ENCODE results near the gene SYTL2. TPM values are rescaled to one million over a fixed set of nuclear protein-coding genes. Genes with fewer than 3 reads are reported as not detected.

SYTL2 gene
- total RNA-seq, 1 experiment from 2014 or later: 16.6 TPM

DNA sequence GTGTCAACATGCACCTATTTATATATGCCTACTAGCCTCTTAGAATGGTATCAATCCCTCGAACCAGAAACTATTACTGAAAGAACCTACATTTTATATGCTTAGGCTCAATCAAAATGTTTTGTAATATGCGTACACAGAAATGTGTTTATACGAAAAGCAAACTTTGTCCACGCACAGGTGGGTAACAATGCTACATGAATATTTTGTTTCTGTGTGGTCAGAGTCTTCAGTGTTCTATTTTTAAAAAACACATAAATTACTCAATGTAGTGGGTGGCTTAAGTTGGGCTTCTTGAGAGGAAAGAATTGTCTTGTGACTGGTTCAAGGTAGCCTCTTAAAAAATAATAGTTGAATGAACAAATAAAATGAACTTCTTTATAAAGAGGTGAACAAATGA, 46.1 kb downstream of the SYTL2 start:
- DNase-seq (ENCODE audit: low spot score): no peak

DNA sequence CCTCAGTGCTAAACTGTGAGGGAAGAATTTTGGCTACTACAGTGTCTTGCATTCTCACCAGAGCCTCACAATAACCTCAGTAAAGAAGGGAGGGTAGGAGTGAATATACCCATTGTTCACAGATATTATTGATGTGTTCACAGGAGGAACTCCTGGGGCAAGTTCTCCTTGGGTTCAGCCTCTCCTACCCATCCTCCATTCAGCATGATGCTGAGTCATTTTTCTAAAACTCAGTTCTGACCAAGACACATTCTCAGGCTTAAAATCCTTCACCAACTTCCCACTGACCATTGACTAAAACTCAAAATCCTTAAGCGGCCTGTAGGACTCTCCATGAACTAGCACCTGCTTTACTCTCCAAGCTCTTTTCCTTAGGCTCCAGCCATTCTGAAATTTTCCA, 48.7 kb downstream of the SYTL2 start:
- DNase-seq (ENCODE audit: low spot score): no peak

DNA sequence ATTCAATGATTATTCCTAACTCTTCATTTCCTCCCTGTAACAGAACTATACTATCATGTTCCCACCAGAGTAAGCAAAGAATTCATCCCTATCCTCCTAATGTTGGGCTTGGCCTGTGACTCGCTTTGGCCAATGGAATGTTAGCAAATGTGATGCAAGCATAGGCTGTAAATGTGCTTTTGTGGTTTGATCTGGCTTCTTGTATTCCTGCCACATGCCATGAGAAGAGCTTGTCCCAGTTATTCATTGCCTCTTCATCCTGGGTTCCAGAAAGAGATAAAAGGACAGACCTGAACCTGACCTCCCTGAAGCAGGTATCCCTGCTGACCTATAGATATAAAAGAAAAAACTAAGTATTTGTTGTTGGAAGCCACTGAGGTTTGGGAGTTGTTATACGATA, 51.0 kb downstream of the SYTL2 start:
- DNase-seq (ENCODE audit: low spot score): peak; percentile 51

DNA sequence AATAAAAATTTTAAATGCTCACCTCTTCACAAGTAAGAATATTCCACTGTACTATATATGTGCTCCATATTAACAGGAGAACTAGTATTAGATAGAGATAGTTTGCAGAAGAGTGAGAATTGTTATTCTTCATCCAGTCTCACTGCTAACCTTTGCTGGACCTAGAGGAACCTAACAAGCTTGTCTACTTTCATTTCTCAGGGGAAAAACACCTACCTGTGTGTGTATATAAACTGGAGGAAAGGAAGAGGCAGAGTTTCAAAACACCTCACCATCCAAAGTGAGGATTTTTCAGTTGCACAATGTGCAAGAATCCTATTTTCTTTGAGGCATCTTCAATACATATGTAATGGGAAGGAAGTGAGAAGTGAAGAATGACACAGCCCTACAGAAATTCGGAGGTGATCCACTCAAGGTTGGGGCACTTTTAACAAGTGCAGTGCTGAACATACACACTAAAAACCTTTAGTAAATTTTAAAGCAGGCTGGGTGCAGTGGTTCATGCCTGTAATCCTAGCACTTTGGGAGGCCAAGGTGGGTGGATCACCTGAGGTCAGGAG, 52.4 kb downstream of the SYTL2 start:
- no peak for DNase-seq (ENCODE audit: low spot score)

DNA sequence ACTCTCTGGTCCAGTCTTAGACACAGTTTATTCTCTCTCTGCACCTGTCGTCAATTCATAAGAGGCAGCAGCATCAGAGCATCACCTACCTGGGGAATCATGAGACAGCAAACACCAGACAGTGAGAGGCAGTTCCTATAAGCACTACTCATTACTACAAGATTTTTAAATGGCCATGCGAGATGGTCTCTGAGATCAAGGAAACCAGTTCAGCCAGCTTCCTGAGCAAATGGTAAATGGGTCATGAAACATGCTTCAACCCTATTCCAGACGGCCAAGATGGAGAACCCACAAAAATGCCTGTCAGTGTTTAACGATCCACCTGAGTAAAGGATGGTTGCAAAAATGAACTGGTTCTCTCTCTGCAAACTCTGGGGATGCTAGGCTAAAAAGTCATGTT, 52.9 kb downstream of the SYTL2 start:
- peak; percentile 71 for DNase-seq (ENCODE audit: low spot score)

DNA sequence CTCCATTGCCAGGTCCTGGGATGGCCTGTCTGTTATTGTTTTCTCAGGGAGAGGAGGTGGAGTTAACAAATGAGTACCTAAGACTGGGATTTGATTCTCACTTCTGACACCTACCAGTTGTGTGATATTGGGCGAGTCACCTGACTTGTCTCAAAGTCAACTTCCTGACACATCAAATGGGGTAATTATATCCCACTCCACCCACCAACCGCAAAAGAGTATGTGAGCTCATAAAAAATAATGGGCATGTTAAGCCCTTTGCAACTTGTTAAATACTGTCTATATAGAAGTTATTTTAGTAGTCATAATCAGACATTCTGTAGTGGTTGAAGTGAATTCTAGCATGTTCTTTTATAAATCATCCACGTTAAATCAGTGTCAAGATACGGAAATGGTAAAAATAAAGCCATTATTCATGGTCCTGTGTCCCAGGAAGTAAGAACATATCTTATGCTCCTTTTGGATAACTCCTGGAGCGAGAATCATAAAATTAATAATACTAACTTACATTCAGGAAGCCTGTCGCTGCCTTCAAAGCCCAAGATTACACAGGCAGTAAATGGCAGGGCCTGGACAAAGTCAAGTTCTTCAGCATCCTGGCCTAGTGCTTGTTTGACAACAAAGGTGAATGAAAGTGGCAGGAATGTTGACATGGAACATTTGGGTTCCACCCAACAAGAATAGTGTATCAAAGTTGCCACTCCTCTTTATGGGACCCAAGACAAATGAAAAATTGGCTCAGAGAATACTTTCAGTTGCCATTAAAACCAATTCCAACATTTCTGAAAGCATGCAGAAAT, 54.3 kb downstream of the SYTL2 start:
- peak; percentile 82 for DNase-seq (ENCODE audit: low spot score)

DNA sequence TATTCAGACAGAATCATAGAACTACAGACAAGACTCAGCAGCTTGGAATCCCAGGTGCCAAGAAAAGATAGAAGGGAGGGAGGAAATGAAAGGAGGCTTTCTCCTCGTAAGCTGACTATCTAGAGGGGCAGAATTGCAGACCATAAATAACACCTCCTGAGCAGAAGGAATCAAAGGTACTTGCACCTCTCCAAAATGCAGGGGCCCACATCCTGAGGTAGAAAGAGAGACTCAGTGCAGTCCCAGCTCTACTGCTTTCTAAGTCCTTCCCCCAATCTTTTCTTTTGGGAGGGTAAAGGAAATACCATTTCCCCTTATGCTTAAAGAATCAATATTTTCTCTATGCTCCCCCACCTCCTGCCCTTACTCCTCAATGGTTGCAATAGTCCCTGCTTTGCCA, 55.2 kb downstream of the SYTL2 start:
- DNase-seq (ENCODE audit: low spot score): no peak

DNA sequence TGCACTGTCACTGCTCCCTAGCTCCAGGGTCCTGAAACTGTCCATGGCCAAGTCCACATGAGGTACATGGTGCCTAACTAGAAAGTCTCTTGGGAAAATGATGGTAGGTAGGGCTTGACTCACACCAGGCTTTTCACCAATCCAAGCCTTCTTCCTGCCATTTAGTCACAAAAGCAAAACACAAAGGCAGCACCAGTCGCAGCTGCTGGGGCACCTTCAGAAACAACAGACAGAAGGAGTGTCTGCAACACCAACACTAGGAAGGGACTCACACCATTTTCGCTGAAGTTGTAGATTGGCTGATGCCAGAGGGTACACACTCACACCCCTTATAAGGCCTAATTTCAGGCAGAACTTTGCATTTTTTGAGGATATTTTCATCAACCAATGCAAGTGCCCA, 55.7 kb downstream of the SYTL2 start:
- DNase-seq (ENCODE audit: low spot score): no peak

DNA sequence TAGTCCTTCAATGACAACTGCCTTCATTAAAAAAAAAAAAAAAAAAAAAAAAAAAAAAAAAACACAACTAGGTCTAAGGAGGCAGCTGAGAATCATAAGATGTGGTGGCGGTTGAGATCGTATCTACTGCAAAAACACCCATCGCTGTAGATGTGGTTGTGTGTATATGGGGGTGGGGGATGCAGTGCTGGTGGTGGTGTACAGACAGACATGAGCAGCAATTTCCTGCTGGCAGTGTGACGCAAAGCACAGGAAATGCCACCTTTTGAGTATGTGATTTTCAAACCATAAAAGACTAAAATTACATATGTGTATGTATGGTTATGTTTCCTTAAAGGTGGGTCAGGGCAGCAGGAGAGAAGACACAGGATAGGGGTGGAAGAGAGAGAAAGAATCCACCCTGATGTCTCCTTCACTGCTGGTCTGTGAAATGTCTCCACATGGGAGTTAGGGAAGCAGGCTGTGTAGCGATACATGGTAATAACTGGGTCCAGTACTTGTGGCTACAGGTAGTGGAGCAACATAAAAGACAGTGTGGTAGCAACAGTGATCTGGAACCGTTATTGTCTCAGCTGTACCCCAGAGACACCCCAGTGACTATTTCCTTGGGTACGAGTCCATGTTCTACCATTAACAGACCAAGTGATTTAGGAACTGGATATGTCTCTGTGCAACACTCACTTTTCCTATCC, 57.9 kb downstream of the SYTL2 start:
- no peak for DNase-seq (ENCODE audit: low spot score)

DNA sequence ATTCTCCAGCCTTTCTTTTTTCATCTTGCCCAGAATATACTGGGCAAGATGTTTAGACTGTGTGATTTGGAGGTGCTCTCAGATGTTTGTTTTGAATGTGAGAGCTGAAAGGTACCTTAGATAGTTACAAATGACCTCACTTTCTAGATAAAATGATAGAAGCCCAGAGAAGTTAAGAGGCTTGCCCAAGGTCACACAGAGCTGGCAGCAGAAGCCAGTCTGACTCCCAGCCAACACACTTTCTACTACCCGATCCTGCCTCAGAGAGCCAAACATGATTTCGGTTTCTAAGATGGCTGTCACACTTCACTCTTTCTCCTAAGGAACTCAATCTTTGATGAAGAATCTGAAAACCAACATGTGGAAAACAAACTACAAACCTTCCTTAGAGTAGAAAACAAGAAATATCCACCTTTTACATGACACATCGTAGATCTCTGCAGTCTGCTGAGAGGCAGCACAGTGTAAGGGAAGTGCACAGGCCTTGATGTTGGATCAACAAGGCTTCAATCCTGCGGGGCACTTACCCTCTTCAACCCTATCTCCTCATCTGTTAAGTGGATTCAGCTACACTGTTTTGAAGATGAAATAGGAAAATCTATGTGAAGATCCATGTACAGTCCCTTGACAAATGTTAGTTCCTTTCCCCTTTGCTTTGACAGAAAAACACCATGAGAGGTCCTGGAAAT, 58.6 kb downstream of the SYTL2 start:
- DNase-seq (ENCODE audit: low spot score): no peak

DNA sequence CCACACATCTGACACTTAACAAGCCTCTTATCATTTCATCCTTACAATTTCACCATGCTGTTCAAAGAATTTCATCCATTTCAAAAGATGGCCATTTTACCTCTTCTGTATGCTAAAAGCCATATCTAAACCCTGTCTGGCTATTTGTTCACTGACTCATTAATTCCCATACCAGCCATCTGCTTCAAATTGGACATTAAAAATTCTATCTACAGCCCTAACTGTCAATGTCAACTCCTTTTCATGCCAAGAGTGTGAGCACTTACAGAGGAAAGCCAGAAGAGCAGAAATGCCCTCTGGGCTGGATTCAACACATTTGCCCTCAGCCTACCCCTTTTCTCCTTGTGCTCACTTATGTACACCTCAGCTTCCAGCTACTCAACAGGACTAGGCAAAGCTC, 59.2 kb downstream of the SYTL2 start:
- DNase-seq (ENCODE audit: low spot score): no peak

DNA sequence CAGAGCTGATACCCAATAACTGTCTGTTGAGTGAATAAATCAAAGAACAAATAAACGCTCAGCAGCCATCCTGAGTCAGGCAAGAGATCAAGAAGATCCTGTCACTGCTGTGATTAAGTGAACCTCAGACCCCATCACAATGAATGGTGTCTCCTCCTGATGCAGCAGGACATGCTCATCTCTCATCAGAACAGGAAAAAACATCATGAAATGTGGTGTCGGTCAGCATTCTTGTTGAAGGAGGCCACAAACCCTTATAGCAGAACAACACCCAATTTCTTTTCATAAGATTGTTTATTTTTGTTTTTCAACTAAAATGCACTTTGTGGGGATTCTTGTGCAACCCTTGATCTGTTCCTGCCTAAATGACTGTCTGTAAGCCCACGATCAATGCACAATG, 60.3 kb downstream of the SYTL2 start:
- DNase-seq (ENCODE audit: low spot score): no peak

DNA sequence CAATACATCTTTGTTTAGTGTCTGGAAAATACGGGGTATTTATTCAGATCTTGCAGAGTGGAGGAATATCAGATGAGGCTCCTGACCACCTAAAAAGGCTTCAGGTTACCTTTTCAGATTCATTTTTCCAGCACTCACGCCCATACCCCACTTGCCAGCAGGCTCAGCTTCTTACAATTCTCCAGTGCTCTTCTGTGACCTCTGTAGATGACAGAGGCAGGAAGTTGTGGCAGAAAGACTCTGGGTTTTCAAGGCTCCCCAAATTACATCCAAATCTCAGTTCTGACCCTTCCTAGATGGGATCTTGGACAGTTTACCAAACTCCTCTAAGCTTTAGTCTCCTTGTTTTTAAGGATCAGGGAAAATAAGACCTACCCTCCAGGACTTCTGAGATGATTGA, 61.1 kb downstream of the SYTL2 start:
- DNase-seq (ENCODE audit: low spot score): no peak

DNA sequence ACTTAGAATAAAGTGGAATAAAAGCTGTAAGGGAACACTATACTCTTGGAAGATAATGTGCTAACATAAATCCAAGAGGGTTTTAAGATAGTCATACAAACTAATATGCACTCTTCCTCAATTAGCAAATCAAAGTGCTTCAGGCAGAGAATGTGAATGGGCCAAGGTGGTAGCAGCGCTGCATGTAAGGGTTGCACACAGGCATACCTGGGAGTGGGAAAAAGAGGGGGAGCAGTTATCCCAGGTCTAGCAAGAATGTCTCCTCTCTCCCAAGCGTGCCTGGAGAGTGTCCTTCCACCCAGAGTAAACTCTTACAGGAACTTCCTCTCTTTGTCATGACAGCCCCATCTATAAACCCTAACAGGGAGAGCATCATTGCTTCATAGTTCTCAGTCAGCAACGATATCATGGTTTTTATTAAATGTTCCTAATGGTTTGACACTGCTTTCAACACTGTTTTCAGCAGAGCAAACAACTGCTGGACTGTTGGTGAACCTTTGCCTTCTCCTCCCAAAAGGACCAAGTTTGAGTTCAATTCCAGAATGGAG, 61.6 kb downstream of the SYTL2 start:
- no peak for DNase-seq (ENCODE audit: low spot score)

DNA sequence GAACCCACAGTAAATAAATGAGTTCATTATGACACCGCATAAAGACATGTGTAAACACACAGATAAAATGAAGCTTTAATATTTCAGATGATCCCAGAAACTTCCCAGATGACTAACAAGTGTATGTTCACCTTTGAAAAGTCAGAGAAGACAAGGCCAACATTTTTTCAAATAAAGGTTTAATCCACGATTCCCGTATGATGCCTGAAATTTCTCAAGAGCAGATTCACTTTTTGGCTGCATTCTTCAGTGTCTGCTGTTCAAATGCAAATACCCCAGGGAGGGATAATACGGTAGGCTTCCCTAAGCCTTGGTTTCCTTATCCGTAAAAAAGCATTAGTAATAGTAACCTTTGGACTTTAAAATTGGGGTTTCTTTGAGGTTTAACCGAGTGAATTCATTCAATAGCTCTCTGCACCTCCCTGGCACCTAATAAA, 62.5 kb downstream of the SYTL2 start:
- DNase-seq (ENCODE audit: low spot score): no peak

DNA sequence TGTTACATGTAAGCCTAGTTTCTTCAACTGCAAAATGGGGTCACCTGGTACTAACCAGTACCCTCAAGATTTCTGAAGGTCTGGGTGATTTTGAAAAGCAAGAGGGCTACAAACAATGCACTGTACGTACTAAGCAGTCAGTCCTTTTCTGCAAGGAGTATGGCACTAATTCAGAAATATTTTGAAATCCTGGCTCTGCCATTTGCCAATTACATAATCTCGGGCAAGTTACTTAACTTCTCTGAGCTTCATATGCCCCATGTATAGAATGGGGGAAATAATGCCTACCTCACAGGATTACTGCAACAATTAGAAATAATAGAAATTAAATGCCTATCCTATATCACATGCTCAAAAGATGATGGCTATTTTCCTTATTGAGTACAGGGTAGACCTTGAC, 64.3 kb downstream of the SYTL2 start:
- no peak for DNase-seq (ENCODE audit: low spot score)

DNA sequence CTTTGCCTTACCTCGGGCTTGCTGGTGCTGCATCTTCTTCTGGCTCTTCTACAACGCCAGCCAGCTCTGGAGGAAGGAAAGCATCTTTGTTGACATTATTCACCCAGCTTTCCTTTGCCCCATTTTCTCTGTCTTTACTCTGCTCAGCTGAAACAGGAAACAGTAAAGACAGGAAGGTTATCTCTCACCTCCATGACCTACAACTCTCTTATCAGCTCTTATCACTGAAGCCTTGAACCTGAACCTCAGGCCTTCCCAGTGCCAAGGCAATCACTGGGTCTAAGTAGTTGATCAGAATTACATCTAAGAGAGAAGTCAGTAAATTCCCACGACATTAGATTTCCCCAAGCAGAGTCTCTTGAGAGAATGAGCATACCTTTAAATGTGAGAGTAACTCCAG, 65.3 kb downstream of the SYTL2 start:
- no peak for DNase-seq (ENCODE audit: low spot score)

DNA sequence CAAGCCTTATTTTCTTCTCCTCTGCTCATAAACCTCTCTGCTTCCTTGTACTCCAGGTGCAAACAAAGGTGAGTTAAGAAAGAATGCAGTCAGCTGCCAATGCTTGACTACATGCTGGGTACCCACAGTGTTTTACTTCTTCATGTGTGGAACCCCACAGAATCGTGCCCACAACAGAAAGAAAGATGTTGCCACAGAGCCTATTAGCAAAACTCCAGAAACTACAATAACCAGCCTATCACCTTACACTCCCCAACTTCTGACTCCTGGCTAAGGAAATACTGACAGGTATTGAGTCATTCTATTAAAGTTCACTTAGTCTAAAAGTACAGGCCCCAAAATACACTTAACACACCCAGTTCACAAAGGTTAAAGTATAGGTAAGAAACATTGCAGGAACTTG, 68.1 kb downstream of the SYTL2 start:
- peak; percentile 69 for DNase-seq (ENCODE audit: low spot score)

DNA sequence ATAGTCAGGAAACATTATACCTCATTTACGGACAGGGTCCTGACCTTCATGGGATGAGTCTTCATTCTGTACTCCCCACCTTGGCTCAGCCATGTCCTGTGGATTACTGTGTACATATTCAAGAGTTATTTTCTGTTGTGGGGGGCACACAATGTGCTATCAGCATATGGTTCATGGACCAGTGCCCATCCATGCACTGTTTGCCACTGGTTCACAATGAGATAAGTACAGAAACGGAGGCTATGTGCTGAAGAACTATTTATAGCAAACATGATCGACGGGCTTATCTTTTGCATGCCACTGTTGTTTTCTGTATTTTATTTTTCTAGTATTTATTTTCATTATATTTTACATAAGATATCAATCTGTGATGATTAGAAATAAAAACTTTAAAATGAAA, 68.6 kb downstream of the SYTL2 start:
- DNase-seq (ENCODE audit: low spot score): no peak

DNA sequence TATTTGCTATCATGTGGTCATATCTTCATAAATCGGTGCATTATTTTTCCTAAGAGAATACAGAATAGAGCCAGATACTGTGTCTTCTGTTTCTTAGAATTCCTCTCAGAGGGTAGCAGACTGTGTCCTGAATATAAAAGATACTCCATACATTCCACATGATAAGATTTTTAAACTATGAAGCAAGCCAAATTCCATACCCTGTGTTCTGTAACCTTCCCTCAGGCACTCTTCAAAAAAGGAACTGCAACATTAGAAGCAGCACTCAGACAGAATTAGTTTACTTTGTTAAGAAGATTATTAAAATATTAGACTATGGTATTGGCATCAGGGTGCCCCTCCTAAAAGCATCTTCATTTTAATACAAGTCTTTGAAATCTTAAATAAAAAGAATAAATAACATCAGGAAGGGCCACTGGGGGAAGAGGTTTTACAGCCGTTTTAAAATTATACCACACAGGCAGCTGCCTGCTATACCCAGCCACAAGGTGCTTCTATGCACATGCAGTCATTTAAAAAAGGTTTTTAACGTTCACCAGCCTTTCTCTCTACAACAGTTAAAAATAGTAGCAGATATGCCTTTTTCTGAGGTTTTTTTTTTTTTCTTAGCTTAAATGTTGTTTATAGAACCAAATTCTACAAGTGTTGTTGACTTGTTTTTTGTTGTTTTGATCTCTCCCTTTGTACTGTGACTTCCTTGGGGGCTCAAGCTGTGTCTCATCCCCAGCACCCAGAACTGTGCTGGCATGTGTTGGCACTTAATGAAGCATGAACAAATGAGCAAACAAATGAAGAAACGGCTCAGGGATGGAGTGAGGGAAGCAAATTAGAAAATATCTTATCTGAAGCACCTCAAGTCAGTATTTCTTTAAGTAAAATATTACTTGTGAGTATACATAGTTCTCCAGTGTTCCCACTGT, 70.2 kb downstream of the SYTL2 start:
- DNase-seq (ENCODE audit: low spot score): no peak

DNA sequence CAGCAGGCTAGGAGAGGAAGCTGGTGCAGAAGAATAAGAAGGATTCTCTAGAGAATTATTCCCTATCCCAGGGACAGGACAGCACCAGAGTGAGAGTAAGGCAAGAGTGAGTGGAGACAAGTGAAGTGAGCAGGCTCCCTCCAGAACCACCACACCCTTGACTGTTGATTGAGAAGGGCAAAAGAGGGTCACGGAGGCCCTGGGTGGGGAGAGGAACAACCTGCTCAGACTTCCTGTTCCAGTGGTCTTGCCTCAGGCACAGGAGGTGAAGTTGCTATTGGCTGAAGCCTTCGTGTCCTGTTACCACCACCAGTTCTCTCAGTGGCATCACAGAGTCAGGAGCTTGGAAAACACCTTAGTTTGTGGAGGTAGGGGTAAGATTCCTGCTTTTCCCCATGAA, 73.2 kb downstream of the SYTL2 start:
- no peak for DNase-seq (ENCODE audit: low spot score)

All from HT-29 (cell line).